K562 (cell line): ENCODE measurements around the gene FAT2. TPM values are rescaled to one million over a fixed set of nuclear protein-coding genes. Genes with fewer than 3 reads are reported as not detected.

Experiments used
- ATAC-seq: fragments of 200-7000 bp; cut with Tn5 transposase; 3 replicates; pipeline ENCODE4 v1.9.1; 2020; ENCODE audit warnings: moderate library complexity
- BruUV-seq: library from RNA; stranded (reverse); fragments of 400-500 nt; replicated peaks from 2 replicates; lab custom pipeline; 2021; lab: Mats Ljungman, UMichigan
- CTCF ChIA-PET: fragments of 300-600 bp; formaldehyde crosslinking; extraction: SDS; loops from one replicate; lab custom pipeline; 2021; ENCODE audit warnings: low intra/inter-chr PET ratio; lab: Yijun Ruan, JAX
- POLR2A ChIA-PET: fragments of 300-600, 350-650 bp; sonication (Branson Sonifier 250); formaldehyde crosslinking; extraction: SDS; loops from one replicate; lab custom pipeline; 2021; ENCODE audit warnings: antibody characterized with exemption, inconsistent platforms; lab: Yijun Ruan, JAX
- DNase-seq, 4 experiments: peaks; one replicate each; pipeline versions ENCODE4 v3.0.0 to v3.0.0-alpha.2; 2011 to 2018; ENCODE audit warnings: low spot score in 3 of 4, mixed read lengths in 3 of 4; ENCODE audit errors: extremely low read depth in 1 of 4
- FAIRE-seq: peaks from 2 replicates; lab custom pipeline; 2011; peaks lifted over from hg19 to GRCh38; lab: Jason Lieb, UNC
- H2AFZ ChIP-seq: 2 replicates; pipeline ENCODE4 v1.6.0; 2011; ENCODE audit warnings: low read depth, low read length, control low read depth, inconsistent platforms
- H3K27ac ChIP-seq: fragments of 200-600 bp; 3 replicates; pipeline ENCODE4 v1.8.0; 2011; ENCODE audit warnings: low read depth, mild to moderate bottlenecking, control low read depth, inconsistent platforms, low read length, moderate library complexity, mixed read lengths; ENCODE audit errors: extremely low read depth
- H3K27me3 ChIP-seq, 2 experiments: fragments of 300-600 bp in 1 of 2; 2 replicates in 1 of 2; 3 replicates in 1 of 2; pipeline versions ENCODE4 v1.6.0 to v1.8.0; 2011; ENCODE audit warnings: inconsistent platforms in 2 of 2, low read length in 2 of 2, mild to moderate bottlenecking in 1 of 2, mixed read lengths in 1 of 2, moderate library complexity in 1 of 2; ENCODE audit not compliant: control insufficient read depth in 2 of 2, insufficient read depth in 2 of 2
- H3K36me3 ChIP-seq: fragments of 300-600 bp; 3 replicates; pipeline ENCODE4 v1.8.0; 2011; ENCODE audit warnings: mild to moderate bottlenecking, low read length, inconsistent platforms; ENCODE audit not compliant: control insufficient read depth, insufficient read depth
- H3K4me1 ChIP-seq, 2 experiments: fragments of 200-600 bp in 1 of 2; replicated peaks in 1 of 2; 2 replicates in 1 of 2; 3 replicates in 1 of 2; pipeline versions ENCODE4 v1.5.1 to v1.8.0; 2011; ENCODE audit warnings: inconsistent platforms in 2 of 2, low read length in 2 of 2, mild to moderate bottlenecking in 1 of 2, mixed read lengths in 1 of 2, moderate library complexity in 1 of 2; ENCODE audit not compliant: control insufficient read depth in 2 of 2, insufficient read depth in 2 of 2
- H3K4me2 ChIP-seq: 2 replicates; pipeline ENCODE4 v1.6.1; 2011; ENCODE audit warnings: low read length, control low read depth, inconsistent platforms, mixed read lengths; ENCODE audit not compliant: insufficient read depth
- H3K4me3 ChIP-seq: fragments of 200-600 bp; sonication (generic), shearing (Covaris generic); 2 replicates; pipeline ENCODE4 v1.5.1; 2016; ENCODE audit warnings: control low read depth, inconsistent platforms
- H3K79me2 ChIP-seq: fragments of 200-600 bp; 3 replicates; pipeline ENCODE4 v1.8.0; 2011; ENCODE audit warnings: low read length, inconsistent platforms; ENCODE audit not compliant: control insufficient read depth, insufficient read depth
- H3K9ac ChIP-seq, 2 experiments: 2 replicates each; pipeline versions ENCODE4 v1.6.0 to v1.6.1; 2011; ENCODE audit warnings: low read depth in 2 of 2, low read length in 2 of 2, control low read depth in 1 of 2, inconsistent platforms in 1 of 2, mild to moderate bottlenecking in 1 of 2, mixed read lengths in 1 of 2; ENCODE audit not compliant: insufficient read depth in 1 of 2
- H3K9me1 ChIP-seq: one replicate; pipeline ENCODE4 v1.6.0; 2011; ENCODE audit warnings: inconsistent platforms, mild to moderate bottlenecking, low read length, moderate library complexity; ENCODE audit not compliant: control insufficient read depth, insufficient read depth
- H3K9me3 ChIP-seq: replicated peaks from 2 replicates; pipeline ENCODE4 v1.5.1; 2011; ENCODE audit warnings: low read depth, low read length, inconsistent platforms; ENCODE audit not compliant: control insufficient read depth, insufficient read depth
- H4K20me1 ChIP-seq: replicated peaks from 2 replicates; pipeline ENCODE4 v1.6.1; 2011; ENCODE audit warnings: low read length, inconsistent platforms, mixed read lengths; ENCODE audit not compliant: control insufficient read depth, insufficient read depth
- AFF1 ChIP-seq, 2 experiments: fragments of 450-650 bp; IDR thresholded peaks; 2 replicates each; pipeline ENCODE4 v1.6.1; 2018; ENCODE audit warnings: mild to moderate bottlenecking in 2 of 2, low read depth in 1 of 2; ENCODE audit not compliant: partially characterized antibody in 2 of 2
- CBFA2T2 ChIP-seq: fragments of 450-650 bp; conservative IDR thresholded peaks from 2 replicates; pipeline ENCODE4 v1.6.1; 2017; ENCODE audit warnings: mild to moderate bottlenecking
- CBFA2T3 ChIP-seq: fragments of 450-650 bp; IDR thresholded peaks from 2 replicates; pipeline ENCODE4 v1.6.1; 2017
- EZH2 ChIP-seq: IDR thresholded peaks from 2 replicates; pipeline ENCODE4 v1.6.1; 2012; ENCODE audit warnings: low read depth, mild to moderate bottlenecking, inconsistent platforms, low read length, borderline replicate concordance
- GMEB1 ChIP-seq: fragments of 250-450 bp; sonication (Bioruptor Pico); IDR thresholded peaks from 2 replicates; pipeline ENCODE4 v1.4.0; 2020; ENCODE audit warnings: mild to moderate bottlenecking
- KDM1A ChIP-seq, 2 experiments: fragments of 450-650 bp; IDR thresholded peaks; 2 replicates each; pipeline ENCODE4 v1.6.1; 2016; ENCODE audit warnings: mild to moderate bottlenecking in 2 of 2
- PHB2 ChIP-seq: fragments of 450-650 bp; IDR thresholded peaks from 2 replicates; pipeline ENCODE4 v1.6.1; 2017; ENCODE audit warnings: low read depth
- POLR2AphosphoS5 ChIP-seq: IDR thresholded peaks from 2 replicates; pipeline ENCODE4 v1.6.1; 2011; ENCODE audit warnings: mild to moderate bottlenecking, low read depth, low read length, moderate library complexity; ENCODE audit not compliant: control insufficient read depth, insufficient read depth
- PTTG1 ChIP-seq: fragments of 450-650 bp; IDR thresholded peaks from 2 replicates; pipeline ENCODE4 v1.6.1; 2016; ENCODE audit warnings: low read depth, mild to moderate bottlenecking, missing genetic modification characterization, missing compliant biosample characterization
- SMAD2 ChIP-seq: fragments of 150-350 bp; IDR thresholded peaks from 2 replicates; pipeline ENCODE4 v1.6.1; 2014; ENCODE audit warnings: low read depth, mild to moderate bottlenecking, low read length
- SRF ChIP-seq, 2 experiments: fragments of 250-450, 450-650 bp in 1 of 2; sonication (Bioruptor Pico) in 1 of 2; sonication (generic) in 1 of 2; formaldehyde crosslinking; IDR thresholded peaks; 2 replicates each; pipeline versions ENCODE4 v1.5.0 to v1.5.1; 2020 to 2022; ENCODE audit warnings: mild to moderate bottlenecking in 1 of 2, missing genetic modification reagents in 1 of 2
- ZBTB17 ChIP-seq: fragments of 450-650 bp; formaldehyde crosslinking; IDR thresholded peaks from 2 replicates; pipeline ENCODE4 v1.4.0; 2020; ENCODE audit warnings: mild to moderate bottlenecking
- ZNF23 ChIP-seq: fragments of 250-450 bp; sonication (Bioruptor Pico); IDR thresholded peaks from 2 replicates; pipeline ENCODE4 v1.4.0; 2020; ENCODE audit warnings: mild to moderate bottlenecking
- WGBS: fragments of 100-300 bp; shearing (Covaris generic); methylation state at CpG from one replicate; pipeline ENCODE4 v1.1.6; 2016; ENCODE audit warnings: low coverage, mixed read lengths; ENCODE audit not compliant: insufficient coverage; ENCODE audit errors: missing lambda C conversion rate; 5-methylcytosine and 5-hydroxymethylcytosine counted together
- in situ Hi-C: fragments of 300-500 bp; cut with MboI; formaldehyde crosslinking; loops from 4 replicates; pipeline ENCODE4 v1.15.0; 2018; ENCODE audit warnings: inconsistent platforms, mixed read lengths
- intact Hi-C: fragments of 100-400 bp; cut with micrococcal nuclease; formaldehyde crosslinking; loops from 2 replicates; pipeline ENCODE4 v1.14.2; 2022
- polyA plus RNA-seq, 8 experiments: library from polyadenylated mRNA; depleted of rRNA in 4 of 8; stranded (reverse) in 5 of 8; unstranded in 3 of 8; fragments of >200 nt; fragmentation: Nextera tagmentation in 2 of 8; fragmentation: Illumina TruSeq in 1 of 8; extraction: Ambion mirVana in 2 of 8; extraction: Trizol in 1 of 8; gene quantifications; 2 replicates each; pipeline versions ENCODE4 v1.2.1 to v1.2.3, GENCODE V29; 2011 to 2014; ENCODE audit warnings: inconsistent platforms in 1 of 8, missing spikeins in 1 of 8
- total RNA-seq, 7 experiments: library from RNA; depleted of rRNA in 6 of 7; stranded (reverse); fragments of >200 nt in 6 of 7; fragmentation: Illumina TruSeq in 2 of 7; extraction: Trizol in 2 of 7; gene quantifications; 2 replicates each; pipeline versions ENCODE4 v1.2.1 to v1.2.3, GENCODE V29; 2011 to 2021; ENCODE audit warnings: low replicate concordance in 1 of 7
- TF ChIP-seq, protein P1 (sequence below): fragments of 250-450 bp; sonication (Bioruptor Pico); IDR thresholded peaks from 2 replicates; pipeline ENCODE4 v1.5.0; 2020; ENCODE audit warnings: mild to moderate bottlenecking, borderline replicate concordance

The FAT2 gene
- total and polyA plus RNA-seq, 9 of the 15 experiments (the other 6 are each of a cell fraction or from before 2014, with no cell fraction given), result not detected

DNA sequence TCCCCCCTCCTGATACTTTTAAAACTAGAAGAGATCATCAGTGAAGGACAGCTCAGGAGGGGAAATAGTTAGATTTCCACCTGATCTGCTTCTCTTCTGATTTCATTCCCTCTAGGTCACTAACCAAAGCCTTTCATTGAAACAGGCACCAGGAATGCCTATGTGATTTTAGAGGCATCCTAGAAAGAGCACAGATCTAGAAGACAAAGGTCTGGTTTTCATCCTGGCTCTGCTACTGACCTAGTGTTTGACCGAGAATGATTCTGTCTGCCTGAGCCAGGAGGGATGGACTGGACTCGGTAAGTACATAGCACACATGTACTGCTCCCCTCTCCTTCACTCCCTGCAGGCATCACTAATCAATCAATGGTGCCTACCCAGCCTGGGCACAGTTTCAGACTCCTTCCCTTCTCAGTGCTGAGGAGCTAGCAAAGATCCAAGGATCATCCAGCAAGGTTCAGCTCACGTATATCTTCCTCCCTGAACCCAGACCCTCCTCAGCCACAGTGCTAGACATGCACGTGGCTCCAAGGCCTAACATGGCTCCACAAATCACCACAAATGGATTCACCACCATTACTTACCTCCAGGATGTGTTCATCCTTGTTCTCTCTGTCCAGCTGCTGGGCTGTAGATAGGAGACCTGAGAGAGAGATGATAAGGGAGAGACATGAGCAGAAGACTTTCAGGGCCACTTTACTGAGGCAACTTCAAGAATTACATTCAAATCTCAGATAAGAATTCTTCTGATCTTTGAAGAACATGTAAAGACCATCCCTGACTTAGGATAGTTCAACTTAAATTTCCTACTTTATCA, 35.2 kb downstream of the FAT2 start:
- H4K20me1 ChIP-seq, result no peaks in the 10 kb centered on the region
- H3K36me3 ChIP-seq, result no peaks in the 10 kb centered on the region
- no peak overlapping the region for H3K9ac ChIP-seq
- 1% methylated on average over 4 of the region's 4 CpGs for WGBS
- no peak overlapping the region for H3K4me3 ChIP-seq
- no peaks in the 10 kb centered on the region for H3K9me3 ChIP-seq
- in situ Hi-C loops (no loop called here), intact Hi-C loops (no loop called here)
- H2AFZ ChIP-seq, result 0 out of 2 replicates have a peak overlapping the region, but pooled peaks have one; percentile 9
- no peaks in the 10 kb centered on the region for H3K79me2 ChIP-seq
- ChIA-PET POLR2A (interaction anchor here (0.8 kb wide), 1 partner anchor 20 kb away, joined by 3 read pairs; no protein-coding TSS in a partner anchor), CTCF (no interaction called here)
- peak; percentile 61 for ATAC-seq
- no peaks in the 10 kb centered on the region for H3K4me1 ChIP-seq
- H3K4me2 ChIP-seq, result no peak overlapping the region
- BruUV-seq, result no TSS peak
- peaks cover 9 to 45% of the 10 kb centered on the region in 2 experiments; a peak in 3 of 5 replicates for H3K27me3 ChIP-seq
- no peaks in the 10 kb centered on the region for H3K9me1 ChIP-seq
- no peak overlapping the region for H3K27ac ChIP-seq
- peak; percentile 67 for FAIRE-seq
- peak; percentile 22 to 41 (median 29) for DNase-seq
- TF ChIP-seq PTTG1 (tag) (no peak), PHB2 (no peak), EZH2 (no peak), KDM1A (IDR thresholded peaks at IDR 0.05) (0 out of 4 replicates have a peak, but pooled peaks of 1 of the 2 experiments have one; percentile 9), POLR2AphosphoS5 (peak; percentile 41; the same call in 1 of the 2 replicates), GMEB1 (no peak), SMAD2 (no peak), AFF1 (IDR thresholded peaks at IDR 0.05; ENCODE audit: low read depth in 1 of 2, partially characterized antibody in 2 of 2) (no peak), SRF (CRISPR knock-in tag; IDR thresholded peaks at IDR 0.05) (no peak), CBFA2T2 (peak; percentile 61), ZBTB17 (CRISPR knock-in tag) (peak; percentile 91), ZNF23 (CRISPR knock-in tag) (0 out of 2 replicates have a peak, but pooled peaks have one; percentile 43), CBFA2T3 (peak; percentile 79)
- TF ChIP-seq, protein P1, sequence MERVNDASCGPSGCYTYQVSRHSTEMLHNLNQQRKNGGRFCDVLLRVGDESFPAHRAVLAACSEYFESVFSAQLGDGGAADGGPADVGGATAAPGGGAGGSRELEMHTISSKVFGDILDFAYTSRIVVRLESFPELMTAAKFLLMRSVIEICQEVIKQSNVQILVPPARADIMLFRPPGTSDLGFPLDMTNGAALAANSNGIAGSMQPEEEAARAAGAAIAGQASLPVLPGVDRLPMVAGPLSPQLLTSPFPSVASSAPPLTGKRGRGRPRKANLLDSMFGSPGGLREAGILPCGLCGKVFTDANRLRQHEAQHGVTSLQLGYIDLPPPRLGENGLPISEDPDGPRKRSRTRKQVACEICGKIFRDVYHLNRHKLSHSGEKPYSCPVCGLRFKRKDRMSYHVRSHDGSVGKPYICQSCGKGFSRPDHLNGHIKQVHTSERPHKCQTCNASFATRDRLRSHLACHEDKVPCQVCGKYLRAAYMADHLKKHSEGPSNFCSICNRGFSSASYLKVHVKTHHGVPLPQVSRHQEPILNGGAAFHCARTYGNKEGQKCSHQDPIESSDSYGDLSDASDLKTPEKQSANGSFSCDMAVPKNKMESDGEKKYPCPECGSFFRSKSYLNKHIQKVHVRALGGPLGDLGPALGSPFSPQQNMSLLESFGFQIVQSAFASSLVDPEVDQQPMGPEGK (CRISPR knock-in tag), result no peak
